ENCODE data around the gene FLRT2.

The FLRT2 gene

GRCh38 chr14:85564841-85565527 is 35.0 kb downstream of the FLRT2 start:
- DNase-seq, result no peak

DNA sequence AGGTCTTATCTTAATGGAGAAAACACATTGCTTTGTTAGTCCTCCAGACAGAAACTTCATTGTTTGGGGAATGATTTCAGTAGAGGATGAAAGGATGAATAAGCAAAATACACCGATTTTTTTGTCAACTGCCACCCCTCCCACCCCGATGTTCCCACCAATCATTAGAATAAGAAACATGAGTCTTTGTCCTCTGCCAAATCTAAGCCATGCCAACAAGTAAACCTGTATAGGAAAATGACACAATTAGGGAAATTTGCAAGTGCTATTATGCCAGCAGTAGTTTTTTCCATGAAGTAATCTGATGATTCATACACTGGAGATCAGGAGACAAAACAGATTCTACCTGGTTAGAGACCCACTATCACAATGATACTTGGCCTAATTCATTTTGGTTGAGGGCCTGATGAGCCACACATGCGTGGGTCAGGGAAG is 35.9 kb downstream of the FLRT2 start:
- DNase-seq, result no peak

DNA sequence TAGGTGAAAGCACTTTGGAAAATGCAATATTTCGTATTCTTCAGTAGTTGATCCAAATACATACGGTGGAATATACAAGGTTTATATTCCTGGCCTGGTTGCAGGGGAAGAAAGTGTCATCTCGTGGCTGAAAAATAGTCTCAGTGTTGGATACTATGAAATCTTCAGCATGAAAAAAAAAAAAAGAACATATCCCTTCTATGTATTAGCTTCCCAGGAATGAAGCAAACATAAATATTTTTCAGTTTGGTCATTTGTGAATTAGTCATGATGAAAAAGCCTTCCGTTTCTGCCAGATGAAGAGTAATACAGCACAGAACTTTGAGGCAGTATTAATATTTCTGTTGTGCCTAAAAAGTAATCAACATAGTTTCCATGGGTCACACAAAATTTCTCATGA is 36.7 kb downstream of the FLRT2 start:
- no peak for DNase-seq

- no peak for DNase-seq
Measured at GRCh38 chr14:85572011-85572410, 42.1 kb downstream of the FLRT2 start.

DNA sequence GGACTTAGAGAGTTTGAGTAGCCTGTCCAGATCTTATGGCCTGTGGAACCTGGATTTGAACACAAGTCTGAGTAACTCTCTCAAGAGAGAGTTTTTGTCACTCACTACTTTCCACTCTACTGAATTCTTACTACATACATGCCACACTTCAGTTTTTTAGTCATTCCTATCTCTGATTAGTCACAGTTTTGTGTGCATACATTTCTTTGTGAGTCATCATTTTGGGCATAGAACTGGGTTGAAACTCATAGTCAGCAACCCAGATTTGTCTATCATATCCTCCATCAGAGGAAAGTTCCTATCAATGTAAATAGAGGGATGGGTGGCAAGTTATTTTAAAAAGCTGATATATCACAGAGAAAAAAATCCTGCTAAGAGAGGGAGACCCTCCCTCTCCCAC is 42.9 kb downstream of the FLRT2 start:
- no peak for DNase-seq

GRCh38 chr14:85573406-85573805 is 43.5 kb downstream of the FLRT2 start:
- DNase-seq, result no peak

DNA sequence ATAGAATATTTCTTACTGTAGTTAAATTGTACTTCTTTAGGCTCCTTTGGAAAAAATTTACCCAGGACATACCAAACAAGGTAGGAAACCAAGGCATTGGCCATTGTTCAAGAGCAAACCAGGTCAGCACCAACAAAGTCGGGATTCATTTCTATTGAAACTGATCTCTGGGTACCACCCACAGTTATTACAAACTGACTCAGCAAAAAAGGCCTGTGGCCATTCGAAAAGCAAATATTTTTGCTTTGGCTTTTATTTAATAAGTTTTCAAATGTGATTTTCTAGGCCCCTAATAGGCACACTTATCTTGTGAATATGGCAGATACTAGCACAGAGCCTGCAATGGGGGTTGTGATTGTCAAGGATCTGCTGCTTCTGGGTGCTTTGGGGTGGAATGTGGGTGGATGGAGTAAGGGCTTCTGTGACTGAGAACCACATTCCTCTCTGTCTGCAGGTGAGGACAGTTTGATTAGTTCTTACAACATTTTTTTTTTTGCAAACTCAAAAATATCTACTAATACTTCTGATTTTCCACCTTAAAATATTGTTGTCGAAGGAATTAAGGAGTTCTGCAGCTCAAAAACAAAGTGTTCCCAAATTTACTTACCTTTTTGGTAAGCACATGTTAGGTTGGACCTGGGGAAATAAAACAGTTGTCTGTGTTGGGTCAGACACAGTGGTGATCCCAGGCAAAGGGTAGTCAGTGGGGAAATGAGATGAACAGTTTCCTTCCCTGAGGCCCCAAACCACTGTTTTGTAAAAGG is 45.1 kb downstream of the FLRT2 start:
- no peak for DNase-seq

GRCh38 chr14:85575617-85575898 is 45.6 kb downstream of the FLRT2 start:
- DNase-seq, result no peak

DNA sequence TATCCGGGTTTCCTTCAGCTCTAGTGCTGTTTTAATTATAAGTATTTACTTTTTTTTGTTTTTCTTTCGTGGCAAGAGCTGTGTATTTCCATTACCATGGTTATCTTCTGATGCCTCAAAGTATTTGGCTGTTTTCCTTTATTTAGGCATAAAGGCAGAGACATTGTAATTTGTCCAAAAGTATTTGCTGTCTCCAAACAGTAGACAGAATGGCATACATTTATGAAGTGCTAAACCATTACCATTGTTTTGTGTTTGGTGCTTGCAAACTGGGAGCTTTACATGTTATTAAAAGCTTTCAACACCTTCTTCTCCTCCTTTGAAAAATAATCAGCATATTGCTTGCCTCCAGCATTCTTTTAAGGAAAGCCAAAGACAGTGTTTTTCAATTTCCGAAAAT is 46.3 kb downstream of the FLRT2 start:
- no peak for DNase-seq

DNA sequence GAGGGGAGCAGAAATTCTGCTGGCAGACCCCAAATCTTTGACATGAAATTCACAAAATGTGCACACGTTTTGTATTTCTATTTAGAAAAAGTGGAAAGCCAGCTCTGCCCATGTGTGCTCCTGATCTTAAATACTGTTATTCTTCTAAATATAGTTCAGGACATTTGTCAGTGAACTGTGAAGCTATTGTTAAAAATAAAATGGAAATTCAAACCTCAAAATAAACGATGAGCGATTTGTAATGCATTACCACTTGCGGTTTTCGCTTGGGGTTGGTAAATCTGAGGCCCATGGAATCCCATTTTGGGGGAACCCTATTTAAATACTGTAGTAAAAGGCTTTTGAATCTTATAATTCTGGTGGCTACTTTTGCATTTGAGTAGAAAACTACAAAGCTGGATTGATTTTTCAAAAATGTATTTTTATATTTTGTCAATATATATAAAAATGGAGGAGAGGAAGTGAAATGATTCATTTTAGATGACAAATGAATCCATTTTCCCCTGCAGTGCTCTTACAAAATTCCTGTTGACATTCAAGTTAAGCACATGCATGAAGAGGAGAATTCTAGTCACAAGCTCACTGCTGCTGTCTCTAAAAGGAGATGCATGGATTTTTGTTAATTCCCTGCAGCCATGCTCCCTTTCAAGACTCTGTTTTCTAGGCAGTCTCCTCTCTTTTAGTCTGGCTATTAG is 47.1 kb downstream of the FLRT2 start:
- no peak for DNase-seq

DNA sequence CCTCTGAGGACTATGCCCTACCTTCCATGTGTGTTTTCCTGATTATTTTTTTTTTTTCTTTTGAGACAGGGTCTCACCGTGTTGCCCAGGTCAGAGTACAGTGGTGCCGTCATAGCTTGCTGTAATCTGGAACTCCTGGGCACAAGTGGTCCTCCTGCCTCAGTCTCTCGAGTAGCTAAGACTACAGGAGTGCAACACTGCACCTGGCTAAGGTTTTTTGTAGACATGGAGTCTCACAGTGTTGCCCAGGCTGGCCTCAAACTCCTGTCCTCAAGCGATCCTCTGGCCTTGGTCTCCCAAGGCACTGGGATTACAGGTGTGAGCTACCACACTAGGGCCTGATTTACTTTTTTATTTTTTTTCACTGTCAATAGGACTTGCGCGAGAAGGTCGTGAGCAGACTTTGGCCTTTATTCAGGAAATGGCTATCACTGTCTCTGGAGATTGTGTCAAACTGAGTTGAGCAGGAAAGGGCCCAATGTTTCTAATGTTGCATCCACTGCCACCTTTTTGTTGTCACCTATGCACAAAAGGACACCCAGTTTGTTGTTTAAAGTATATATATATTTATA is 47.7 kb downstream of the FLRT2 start:
- no peak for DNase-seq

GRCh38 chr14:85578357-85578756 is 48.4 kb downstream of the FLRT2 start:
- no peak for DNase-seq

DNA sequence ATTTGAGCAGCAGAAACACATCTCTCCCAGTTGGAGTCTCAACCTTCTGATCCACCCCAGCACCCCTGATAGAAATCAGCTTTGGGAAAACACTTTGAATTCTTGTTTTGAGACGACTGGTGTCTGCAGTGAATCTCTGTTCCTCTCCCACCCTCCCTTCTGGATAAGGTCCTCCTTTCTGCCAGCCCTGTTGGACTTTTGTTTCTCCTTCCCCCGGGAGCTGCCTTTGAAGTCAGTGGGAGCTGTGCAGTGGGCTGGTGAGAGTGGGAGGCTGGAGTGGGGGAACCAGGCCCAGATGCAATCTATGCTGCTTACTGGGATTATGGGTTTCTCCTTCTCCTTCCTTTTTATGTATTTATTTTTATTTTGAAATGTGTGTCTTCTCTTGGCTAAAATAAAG is 49.0 kb downstream of the FLRT2 start:
- no peak for DNase-seq

DNA sequence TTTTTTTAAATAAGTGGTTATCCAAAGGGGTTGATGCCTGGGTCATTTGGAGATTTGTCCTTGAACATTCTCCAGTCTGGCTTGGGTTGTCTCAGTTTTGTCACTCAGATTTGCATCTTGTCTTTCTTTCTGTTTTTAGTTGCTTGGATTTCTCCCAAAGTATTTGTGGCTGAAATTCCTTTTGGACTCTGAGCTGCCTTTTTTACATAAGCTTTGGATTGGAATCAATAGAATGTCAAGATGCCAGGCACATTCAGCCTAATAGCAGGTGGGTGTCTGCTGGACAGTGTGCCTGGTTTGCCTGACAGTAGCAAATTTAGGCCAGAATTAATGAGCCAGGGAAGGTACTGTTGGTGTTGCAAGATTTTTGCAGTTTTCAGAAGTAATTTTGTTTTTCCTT is 50.0 kb downstream of the FLRT2 start:
- DNase-seq, result no peak

DNA sequence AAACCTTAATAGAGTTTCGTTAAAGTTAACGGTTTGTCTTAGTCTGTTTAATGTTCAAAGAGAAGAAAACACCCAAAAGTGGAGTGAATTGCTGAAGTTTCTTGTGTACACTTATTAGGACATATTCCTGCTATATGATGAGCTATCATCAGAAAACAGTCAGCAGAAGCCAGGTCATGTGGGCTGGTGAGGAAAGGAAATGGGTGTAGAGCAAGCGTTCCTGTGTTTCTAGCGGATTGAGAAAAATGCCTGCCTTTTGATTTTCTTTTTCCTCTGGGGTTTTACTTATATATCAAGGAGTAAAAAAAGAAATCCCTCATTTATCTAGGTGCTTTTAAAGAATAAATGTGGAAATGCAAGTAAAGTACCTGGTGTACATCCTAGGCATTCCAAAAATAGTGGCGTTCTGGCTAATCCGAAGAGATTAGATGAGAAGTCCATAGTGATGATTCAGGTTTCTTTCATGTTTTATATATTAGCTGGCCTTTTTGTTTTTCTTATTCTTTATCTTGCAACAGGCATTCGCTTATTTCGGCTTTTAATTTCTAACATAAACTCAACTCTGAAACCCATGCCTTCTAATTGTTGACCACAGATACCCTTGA is 50.7 kb downstream of the FLRT2 start:
- DNase-seq, result no peak

DNA sequence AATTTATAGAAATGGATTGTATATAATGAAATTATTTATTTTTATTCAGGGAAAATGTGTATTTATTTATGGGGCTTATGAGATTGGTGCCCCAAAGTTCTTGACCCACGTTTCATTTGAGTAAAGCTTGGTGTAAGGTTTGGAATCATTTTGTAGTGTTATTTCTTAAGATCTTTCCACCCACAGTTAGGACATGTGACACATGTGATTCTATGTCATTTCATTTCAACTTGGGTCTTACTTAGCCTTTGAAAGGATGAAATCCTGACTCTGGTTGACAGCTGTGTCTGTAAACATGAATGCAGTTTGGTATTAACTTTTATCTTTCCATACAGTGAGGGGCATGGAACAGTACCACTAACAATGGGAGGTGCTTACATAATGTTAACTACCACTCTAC is 51.7 kb downstream of the FLRT2 start:
- no peak for DNase-seq

- no peak for DNase-seq
Measured at GRCh38 chr14:85583380-85583779, 53.4 kb downstream of the FLRT2 start.

GRCh38 chr14:85584481-85584880 is 54.5 kb downstream of the FLRT2 start:
- DNase-seq, result no peak

DNA sequence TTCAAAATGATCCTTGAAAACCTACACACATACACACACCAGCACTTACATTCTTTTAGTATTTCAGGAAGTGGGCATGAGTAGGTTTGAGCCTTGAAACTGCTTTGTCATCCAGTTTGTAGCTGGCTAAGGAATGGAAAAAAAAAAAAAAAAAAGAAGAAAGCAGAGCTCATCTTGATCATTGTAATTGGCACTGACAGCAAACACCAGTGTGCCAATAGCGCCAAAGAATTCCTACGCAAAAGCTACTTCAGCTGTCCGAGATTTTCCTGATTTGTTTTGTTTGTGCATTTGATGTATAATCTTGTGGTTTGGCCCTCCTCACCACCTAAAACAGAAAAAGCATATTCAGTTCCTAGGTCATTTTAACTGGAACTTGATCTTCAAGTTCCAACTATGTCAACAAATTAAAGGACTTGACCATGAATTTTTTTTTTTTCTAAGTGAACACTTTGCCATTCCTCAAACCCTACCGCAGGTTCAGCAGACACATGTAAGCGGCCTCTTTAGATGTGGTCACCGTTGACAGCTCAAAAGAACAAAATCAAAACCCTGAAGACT is 57.3 kb downstream of the FLRT2 start:
- DNase-seq, result no peak

DNA sequence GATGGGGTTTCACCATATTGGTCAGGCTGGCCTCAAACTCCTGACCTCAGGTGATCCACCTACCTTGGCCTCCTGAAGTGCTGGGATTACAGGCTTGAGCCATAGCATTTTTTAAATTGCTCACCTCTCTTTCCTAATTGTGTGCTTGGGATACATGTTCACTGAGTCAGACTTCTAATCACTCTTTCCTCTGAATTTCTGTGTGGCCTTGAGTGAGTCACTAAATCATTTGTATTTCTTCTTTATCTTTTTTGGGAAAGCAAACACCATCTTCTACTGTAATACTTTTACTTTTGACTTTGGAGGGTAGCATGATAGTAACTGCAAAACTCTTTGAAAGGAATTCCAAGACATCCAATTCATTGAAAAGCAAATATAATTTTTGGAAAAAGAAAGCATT is 60.8 kb downstream of the FLRT2 start:
- DNase-seq, result no peak

DNA sequence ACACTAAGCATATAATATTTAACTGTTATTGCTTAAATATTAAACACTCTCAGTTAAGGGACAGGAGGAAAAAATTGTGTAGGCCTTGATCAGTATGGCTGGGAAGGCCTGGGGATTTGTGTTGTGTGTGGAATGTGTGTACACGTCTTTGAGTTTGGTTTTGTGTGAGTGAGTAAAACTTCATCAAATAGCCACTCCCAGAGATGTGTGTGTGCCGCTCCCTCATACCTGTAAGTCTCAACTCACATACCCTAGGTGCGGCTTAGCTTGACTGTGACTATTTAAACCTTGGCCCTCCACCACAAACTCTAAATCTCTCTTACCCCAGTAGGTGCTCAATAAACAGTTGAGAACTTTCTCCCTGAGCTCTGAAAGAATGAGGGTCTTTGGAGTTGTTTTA is 64.3 kb downstream of the FLRT2 start:
- DNase-seq, result no peak

GRCh38 chr14:85595981-85596380 is 66.0 kb downstream of the FLRT2 start:
- DNase-seq, result no peak

DNA sequence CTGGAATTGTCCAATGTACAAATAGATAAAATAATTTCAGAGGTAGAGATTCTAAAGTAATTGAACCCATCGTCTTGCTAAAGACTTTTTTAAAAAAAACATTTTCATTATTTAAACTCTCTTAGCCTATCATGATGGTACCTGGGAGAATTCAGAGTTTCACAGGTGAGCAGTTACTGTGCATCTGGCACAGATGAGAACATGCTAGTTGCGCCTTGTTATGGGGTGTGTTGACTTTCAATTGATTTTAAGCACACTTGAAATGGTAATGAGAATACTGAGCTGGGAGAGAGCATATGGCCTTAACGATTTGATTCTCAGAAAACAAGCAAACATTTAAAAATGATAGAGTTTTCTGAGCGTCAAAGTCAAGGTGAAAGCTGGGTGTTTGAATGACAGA is 66.6 kb downstream of the FLRT2 start:
- DNase-seq, result no peak

All from C1 segment of cervical spinal cord (tissue), 14 donors.